NCI-H82 treated with DMSO at 0.1 percent for 48 hours (cell line): ENCODE measurements around the gene TGM5.
"Not testable (repeated sequence)": the region's sequence is repeated elsewhere in the genome, so short reads cannot be mapped to it uniquely, and the experiment has no call there.

Experiments used
- DNase-seq: peaks from one replicate; lab custom pipeline; 2025; ENCODE audit not compliant: unreplicated experiment; lab: John Stamatoyannopoulos, UW

Gene TGM5

DNA sequence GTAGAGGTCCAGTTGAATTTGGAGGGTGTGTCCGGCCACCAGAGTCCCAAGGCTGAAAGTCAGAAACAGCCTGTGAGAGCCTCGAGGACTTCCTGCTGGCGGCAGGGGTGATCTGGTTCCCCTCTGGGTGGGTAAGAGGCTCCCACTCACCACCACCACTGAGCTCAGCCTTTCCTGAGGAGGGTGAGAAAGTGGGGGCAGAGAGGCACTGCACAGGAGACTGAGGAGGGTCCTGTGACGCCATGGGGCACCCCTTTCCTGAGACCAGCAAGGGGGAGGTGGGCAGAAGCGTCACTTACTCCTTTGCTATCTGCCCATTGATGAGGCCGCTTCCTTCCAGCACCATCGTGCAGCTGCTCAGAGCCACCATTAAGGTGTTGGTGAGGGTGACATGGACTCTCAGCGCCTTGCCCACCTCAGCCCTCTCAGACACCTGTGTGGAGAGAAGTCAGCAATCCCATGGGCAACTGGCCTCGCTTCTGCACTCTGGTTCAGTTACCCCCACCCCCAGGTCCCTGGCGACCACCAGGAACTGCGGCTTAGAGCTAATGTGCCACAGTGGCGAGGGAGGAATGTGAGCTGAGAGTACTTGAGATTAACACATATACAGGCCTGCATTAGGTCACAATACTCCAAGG lies 10.0 kb upstream of the TGM5 start:
- no peak for DNase-seq

DNA sequence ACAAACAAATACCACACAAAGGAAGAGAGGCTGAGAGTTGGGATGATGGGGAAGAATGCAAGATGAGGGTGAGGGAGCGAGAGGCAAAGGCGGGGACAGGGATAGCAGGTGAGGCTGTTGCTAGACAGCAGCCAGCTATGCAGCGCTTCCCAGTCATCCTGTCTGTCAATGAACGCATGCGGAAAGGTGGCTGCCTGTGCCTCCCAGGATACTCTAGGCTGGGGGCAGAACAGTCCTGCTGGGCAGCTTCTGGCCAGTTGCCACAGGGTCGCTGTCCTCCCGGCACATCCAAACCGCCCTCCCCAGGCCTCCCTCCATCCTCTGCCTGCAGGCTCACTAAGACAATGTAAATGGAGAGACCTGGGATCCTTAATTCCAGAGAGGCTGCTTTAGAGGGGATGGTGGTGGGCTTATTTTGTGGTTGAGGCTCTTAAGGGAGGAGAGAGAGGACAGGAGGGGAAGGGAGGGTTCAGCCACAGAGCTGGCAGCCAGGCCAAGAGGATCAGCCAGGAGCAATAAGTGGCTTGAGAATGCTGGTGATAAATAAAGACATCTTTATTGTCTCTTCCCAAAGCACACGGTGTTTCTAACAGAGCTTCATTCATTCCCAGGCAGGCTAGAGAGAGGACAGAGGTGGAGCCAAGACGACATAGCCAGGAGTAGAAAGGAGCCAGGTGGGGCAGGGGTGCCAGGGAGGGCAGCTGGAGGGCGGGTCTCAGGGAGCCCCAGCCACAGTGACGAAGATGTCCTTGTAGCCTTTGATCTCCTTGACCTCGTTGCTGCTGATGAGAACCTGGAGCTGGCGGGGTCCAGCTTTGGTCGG lies 9.2 kb upstream of the TGM5 start:
- no peak for DNase-seq

DNA sequence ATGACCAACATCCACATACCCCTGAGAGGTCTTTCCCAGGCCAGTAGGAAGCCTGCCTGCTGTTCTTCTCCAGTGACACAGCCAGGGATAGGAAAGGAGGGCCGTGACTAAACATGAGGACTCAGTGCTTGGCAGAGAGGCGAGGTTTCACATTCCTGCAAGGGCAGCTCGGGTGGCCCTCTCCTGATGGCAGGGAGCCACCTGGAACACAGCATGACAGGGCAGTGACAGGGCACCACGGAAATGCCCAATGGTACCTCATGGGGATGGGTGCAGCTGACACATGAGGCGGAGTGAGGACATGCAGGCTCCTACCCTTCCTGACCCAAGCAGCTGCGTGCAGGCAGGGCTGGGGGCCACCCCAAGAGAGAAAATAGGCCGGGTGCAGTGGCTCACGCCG lies 7.4 kb upstream of the TGM5 start:
- no peak for DNase-seq

DNA sequence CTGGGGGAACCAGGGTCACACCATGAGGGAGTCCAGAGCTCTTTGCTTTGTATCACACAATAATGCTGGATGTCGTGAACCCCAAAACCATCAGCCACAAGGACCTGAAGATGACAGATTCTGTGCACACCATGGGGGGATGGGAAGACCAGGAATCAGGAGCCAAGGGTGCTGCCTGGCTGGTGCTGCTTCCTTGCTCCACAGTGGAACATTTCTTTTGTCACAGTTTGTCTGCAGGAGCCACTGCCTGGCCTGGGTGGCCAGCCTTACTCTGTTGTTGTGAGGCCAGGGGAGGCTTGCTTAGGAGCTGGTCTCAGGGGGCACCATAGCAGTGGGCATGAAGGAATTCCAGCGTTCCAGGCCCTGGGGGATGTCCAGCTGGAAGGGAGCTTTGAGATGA lies 6.5 kb upstream of the TGM5 start:
- DNase-seq, result no peak

DNA sequence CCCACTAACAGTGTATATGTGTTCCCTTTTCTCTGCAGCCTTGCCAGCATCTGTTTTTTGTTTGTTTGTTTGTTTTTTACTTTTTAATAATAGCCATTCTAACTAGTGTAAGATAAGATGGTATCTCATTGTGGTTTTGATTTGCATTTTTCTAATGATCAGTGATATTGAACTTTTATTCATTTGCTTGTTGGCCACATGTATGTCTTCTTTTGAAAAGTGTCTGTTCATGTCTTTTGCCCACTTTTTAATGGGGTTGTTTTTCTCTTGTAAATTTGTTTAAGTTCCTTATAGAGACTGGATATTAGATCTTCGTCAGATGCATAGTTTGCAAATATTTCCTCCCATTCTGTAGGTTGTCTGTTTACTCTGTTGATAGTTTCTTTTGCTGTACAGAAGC lies 5.2 kb upstream of the TGM5 start:
- not testable (repeated sequence) for DNase-seq

DNA sequence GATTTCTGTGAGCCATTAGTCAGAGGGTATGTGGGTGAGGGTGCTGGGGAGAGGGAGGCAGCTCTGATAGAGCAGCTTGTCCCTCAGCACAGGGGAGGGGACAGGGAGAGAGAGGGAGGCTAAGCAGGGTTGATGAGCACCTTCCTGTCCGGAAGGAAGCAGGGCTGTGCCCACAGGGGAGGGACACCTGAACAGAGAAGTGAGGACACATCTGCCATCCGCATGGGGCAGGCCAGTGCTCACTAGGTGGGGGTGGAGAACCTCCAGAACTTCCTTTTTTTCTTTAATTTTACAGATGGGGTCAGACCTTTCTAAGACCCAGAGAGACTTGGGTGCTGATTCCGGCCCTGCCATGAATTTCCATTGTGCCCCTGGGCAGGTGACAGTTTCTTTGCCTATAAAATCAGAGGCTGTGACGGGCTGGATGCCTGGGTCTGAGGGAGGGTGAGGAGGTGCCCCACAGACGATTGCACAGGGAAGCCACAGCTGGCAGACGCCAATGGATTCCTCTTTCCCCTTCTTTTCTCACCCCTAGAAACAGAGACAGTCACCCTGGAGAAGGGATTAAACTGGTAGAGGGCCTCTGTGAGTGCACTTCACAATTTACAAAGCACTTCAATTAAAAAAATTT lies 4.1 kb upstream of the TGM5 start:
- DNase-seq, result no peak

DNA sequence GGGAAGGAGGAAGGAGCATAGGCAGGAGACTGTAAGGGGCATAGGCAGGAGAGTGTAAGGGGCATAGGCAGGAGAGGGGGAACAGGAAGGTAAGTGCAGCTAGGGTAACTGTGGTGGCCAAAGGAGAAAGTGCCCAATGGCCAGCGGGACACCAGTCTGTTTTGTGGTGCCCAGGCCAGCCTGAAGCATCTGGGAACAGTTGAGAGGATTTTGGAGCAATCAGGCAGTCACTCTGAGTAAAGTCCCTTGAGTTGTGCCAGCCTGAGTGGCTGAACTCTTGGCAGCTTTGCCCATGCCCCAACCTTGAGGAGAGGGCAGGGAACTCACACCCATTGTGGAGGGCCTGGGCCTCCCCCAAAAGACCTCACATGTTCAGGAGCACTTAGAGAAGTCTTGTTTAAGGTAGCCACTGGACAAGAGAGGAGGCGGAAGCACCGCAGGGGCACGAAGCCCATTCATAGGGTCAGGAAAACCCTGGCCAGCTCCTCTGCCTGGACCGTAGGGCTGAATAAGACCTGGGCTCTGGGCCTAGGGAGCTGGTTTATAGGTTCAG lies 3.5 kb upstream of the TGM5 start:
- no peak for DNase-seq

DNA sequence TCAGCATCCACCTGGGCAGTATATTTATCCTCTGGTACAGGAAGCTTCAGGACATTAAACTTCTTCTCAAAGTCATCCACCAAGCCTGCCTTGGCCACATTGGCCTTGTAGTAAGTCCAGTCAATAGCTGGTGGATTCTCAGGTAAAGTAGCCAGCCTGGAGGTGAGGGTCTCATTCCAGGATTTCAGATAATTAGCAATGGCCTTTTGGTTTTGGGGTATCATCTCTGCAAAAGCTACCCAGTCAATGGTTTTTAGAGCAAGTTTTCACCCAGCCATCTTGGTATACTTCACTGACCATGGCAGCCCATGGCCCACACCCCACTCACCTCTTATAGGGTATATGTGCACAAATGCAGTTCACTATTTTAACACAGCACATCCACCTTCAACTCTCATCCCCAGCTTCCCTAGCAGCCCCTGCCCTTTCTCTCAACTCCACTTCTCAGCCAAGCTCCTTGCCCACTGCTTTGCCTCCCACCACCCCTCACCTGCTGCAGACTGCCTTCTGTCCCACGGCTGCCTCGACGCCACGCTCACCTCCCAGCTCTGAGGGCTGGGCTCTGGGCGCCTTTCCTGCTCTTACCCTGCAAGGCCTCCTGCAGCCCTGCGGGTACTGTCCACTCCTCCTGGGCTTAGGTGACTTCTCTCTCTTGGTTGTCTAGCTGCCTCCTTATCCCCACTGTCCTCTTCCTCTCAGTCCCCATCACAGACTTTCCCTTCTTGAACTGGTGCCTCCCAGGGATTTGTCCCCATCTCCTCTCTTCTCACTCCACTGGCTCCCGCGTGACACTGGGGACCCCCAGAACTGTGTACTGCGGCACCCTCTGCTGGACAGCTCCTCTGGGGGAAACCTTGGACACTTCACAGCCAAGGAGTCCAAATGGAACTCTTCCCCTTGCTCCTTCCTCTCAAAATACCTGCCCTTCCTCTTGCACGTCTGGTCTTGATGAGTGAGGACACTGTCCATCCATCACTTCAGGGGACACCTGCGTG lies 1.7 kb upstream of the TGM5 start:
- no peak for DNase-seq

DNA sequence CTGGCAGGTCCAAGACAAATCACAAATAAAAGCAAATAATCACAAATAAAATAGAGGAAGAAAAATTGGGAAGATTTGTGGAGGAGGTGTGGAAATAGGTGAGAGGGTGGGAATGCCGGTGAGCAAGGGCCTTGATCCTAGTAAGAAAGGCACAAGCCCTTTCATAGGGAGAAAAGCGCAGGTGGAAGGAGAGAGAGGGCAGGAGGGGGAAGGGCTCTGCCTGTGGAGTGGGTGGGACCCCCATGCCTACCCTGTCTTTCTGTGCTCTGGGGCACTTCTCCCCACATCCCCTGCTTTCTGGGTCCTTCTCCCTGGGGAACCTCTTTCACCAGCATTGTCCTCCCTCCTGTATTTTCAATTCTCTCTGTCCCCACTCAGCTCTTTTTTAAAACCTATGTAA lies 711 bp upstream of the TGM5 start:
- no peak for DNase-seq

DNA sequence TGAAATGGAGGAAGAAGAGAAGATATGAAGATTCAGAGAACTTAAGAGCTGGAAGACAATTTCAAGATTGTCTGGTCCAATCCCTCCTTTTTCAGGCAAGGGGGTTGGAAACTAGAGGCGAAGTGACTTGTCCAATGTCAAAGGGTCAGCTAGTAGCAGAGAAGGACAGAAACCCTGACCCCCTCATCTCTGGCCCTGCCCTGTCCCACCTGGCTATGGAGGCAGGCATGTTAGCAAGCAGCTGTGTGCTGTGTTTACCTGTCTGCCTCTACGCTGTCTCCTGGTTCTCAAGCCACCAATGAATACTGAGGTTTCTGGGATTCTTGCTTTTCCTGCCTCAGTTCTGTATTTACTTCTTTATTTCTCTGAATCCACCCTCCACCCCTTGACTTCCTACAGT lies 342 bp downstream of the TGM5 start:
- DNase-seq, result no peak

DNA sequence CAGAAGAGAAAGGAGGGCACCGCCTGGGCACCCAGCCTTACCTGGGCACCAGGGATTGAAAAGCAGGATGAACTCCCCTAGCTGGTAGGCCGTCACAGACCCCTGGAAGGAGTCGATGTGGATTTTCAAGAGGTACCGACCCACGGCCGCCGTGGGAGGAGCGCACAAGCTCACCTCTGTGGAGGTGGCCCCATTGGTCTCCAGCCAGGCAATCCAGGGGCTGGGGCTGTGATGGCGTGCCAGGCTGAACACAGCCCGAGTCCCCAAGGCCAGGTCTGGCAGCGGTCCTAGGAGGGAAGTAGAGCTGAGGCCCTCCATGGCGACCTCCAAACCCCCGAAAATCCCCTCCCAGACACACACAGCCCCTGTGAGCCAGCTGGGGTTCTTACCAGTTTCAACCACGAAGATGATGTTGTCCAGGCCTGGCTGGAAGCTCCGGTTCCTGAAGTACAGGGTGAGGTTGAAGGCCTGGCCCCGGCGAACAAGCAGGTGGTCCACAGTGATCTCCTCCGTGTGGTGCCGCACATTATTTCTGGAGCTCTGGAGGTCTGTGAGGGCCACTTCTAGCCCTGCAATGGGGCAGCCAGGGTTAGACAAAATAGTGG lies 6.6 kb downstream of the TGM5 start:
- DNase-seq, result no peak

DNA sequence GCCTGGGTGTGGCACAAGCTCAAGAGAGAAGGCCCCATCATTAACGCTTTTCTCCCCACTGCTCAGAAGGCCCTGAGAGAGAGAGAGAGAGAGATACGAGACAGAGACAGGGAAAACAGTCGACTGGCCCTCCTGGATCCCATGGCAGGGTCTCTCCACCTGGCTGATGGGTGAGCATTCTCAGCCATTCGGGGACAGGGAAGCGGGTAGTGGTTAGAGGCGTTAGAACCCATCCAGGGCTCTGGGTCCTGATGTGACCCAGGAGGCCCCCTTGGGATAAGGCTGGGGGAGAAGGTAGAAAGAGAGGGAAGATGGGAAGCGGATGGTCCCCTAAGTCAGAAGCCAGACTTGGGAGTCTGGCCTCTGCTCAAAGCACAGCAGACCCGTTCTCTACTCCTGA lies 7.9 kb downstream of the TGM5 start:
- no peak for DNase-seq

DNA sequence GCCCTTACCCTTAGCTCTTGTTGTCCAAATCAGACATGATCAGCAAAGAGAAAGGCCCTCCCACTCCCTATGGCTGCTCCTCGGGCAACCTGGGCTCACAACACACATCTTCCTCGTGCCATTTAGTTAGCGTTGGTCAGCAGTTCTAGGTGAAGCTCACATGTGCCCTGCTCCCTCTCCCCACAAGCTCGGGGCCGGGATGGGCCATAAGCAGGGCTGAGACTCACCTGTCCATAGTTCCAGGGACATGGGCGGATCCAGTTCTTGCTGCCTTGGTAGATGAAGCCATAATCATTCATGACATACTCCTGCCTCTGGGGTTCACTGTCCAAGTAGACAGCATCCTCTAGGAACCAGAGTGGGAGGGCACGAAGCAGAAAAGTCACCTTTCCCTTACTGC lies 10.4 kb downstream of the TGM5 start:
- no peak for DNase-seq

DNA sequence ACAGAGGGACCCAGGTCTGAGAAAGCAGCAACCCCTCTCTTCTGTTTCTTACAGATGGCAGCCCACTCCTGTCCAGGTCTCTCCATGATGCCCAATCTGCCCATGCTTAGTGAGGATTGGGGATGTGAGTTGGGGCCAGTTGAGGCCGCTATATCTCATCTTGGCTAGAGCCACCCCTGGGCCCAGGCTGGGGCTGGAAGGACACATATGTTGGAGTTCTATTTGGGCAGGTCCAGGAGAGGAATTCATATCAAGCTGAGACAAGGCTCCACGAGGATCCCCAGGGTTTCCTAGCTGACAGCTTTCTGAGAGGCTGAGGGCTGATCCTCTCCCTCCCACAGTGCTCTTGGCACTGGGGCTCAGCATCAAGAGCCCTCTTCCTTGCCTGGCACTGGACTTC lies 11.4 kb downstream of the TGM5 start:
- DNase-seq, result no peak

DNA sequence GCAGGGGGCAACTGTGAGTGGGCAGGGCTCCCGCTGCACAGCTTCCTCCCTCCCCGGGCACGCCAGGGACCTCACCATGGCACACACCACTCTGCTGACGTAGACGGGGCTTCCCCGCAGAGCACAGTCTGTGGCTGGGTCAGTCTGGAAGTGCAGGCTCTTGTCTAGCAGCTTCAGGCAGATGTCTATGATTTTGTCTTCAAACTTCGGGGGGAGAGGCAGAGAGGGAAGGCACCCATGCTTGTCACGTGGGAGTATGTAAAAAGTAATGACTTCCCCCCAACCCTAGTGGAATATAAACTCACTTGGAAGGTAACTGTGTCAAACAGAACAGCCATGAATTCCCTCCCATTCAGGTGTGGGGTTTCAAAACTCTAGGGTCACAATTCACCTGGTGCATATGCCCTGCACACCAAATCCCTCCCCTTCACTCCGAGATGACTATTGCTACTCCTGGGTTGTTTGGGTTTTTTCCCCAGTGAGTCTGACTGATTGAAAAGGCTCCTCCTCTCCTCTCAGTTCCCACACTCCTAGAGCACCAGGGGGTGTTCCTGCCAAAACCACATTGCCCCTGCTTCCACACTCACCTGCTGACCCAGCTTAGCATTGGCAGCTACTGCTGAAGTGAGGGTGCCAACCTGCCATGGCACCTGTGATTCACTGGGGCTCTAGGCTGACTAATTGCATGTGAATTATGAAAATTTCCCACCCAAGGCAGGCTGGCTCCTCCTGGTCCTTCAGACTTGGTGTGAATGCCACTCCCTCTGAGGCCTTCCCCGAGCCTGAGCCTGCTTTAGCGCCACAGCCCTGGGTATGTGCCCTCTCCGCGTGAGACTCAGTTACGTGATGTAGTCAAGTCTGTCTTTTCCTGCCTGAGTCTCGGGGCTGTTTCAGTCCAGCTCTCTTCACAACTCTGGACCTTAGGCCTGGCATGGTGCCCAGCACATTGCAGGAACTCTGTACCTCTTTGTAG lies 13.0 kb downstream of the TGM5 start:
- DNase-seq, result no peak

DNA sequence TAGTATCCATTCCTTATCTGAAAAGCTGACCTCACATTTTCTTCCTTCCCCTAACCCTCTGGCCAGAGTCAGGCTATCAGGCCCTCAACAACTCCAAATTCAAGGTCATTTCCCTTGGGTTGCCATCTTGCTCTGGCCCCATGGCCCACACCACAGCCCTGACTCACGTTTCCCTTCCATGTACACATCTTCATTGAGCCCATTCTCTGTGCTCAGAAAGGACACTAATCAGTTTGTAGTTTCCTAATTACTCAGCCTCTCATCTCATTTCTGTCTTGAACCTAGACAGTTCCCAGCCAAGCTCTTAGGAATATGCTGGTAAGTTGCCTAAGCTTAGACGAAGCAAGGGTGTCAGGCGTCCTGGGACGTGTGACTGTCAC lies 14.9 kb downstream of the TGM5 start:
- DNase-seq, result no peak

DNA sequence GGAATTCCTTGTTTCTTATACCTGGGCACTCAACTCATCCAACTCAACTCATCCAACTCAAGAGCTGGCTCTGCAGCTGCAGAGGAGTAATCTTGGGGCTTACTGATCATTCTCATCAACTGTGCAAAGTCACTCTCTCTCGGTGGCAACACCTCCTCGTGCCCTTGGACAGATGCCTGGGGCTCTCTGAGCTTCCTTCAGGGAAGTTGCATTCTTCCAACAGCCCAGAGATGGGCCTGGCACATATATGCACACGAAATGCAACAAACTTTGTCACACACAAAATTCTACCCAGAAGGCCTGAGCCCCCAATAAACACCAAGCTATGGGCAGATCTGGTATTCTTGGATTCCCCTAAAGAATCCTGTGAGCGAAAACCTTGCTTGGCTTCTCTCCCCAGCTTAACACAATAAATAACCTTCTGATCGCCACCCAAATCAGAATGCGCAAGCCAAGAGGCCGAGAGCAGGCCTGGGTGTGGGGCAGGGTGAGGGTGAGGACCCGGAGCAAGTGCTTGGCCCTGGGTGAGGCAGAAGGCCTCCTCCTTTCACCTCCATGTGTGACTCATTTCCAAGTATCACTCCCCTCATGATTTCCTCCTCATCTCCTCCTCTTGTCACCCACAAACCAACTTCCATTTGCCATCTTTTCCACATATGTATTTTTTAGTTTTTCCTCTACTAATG lies 15.4 kb downstream of the TGM5 start:
- DNase-seq, result no peak

DNA sequence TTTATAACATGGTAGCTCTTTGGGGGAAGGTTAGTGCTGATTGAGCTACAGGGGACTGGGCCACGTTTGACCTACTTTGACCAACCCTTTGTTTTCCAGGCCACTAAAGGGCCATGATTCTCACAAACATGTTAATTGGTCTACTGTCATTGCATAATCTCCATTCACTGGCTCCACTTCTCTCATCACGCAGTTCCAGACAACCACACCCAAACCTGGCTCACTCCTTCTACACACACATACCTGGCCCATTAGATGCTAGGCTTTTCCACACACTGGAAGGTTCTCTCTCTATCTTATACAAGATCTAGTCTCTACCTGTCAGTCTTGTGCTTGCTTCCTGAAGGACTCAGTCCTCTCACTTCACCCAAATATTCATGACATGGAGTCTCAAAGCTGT lies 15.9 kb downstream of the TGM5 start:
- DNase-seq, result no peak

DNA sequence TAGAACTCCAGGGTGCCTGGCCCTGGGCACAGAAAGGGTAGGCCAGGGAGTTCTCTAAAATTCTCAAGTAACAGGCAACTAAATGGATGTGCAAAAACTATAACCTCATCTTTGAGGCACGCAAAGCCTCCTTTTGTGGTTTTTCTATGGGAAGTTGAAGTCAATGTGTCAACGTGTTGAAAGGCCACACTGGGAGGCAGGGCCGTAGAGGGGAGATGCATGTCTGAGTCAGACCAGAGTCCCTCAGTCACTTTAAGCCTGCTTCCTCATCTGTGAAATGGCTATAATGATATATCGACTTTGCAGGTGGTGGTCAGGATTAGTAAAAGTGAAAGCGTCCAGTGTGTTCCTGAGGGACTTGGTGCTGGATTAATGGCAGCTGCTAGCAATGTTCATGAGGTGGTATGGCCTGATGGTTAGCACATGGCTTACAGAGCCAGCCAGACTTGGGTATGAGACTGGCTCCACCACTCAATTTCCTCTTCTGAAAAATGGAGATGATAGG lies 17.0 kb downstream of the TGM5 start:
- no peak for DNase-seq
